K562 (cell line): ENCODE data around the gene SYT17. TPM values are rescaled to one million over a fixed set of nuclear protein-coding genes. Genes with fewer than 3 reads are reported as not detected.

Experiments used
- ATAC-seq: fragments of 200-7000 bp; cut with Tn5 transposase; 3 replicates; pipeline ENCODE4 v1.9.1; 2020; ENCODE audit warnings: moderate library complexity
- BruUV-seq: library from RNA; stranded (reverse); fragments of 400-500 nt; replicated peaks from 2 replicates; lab custom pipeline; 2021; lab: Mats Ljungman, UMichigan
- CTCF ChIA-PET: fragments of 300-600 bp; formaldehyde crosslinking; extraction: SDS; loops from one replicate; lab custom pipeline; 2021; ENCODE audit warnings: low intra/inter-chr PET ratio; lab: Yijun Ruan, JAX
- POLR2A ChIA-PET: fragments of 300-600, 350-650 bp; sonication (Branson Sonifier 250); formaldehyde crosslinking; extraction: SDS; loops from one replicate; lab custom pipeline; 2021; ENCODE audit warnings: antibody characterized with exemption, inconsistent platforms; lab: Yijun Ruan, JAX
- DNase-seq, 4 experiments: peaks; one replicate each; pipeline versions ENCODE4 v3.0.0 to v3.0.0-alpha.2; 2011 to 2018; ENCODE audit warnings: low spot score in 3 of 4, mixed read lengths in 3 of 4; ENCODE audit errors: extremely low read depth in 1 of 4
- FAIRE-seq: peaks from 2 replicates; lab custom pipeline; 2011; peaks lifted over from hg19 to GRCh38; lab: Jason Lieb, UNC
- H2AFZ ChIP-seq: 2 replicates; pipeline ENCODE4 v1.6.0; 2011; ENCODE audit warnings: low read depth, low read length, control low read depth, inconsistent platforms
- H3K27ac ChIP-seq: fragments of 200-600 bp; 3 replicates; pipeline ENCODE4 v1.8.0; 2011; ENCODE audit warnings: low read depth, mild to moderate bottlenecking, control low read depth, inconsistent platforms, low read length, moderate library complexity, mixed read lengths; ENCODE audit errors: extremely low read depth
- H3K27me3 ChIP-seq, 2 experiments: fragments of 300-600 bp in 1 of 2; 2 replicates in 1 of 2; 3 replicates in 1 of 2; pipeline versions ENCODE4 v1.6.0 to v1.8.0; 2011; ENCODE audit warnings: inconsistent platforms in 2 of 2, low read length in 2 of 2, mild to moderate bottlenecking in 1 of 2, mixed read lengths in 1 of 2, moderate library complexity in 1 of 2; ENCODE audit not compliant: control insufficient read depth in 2 of 2, insufficient read depth in 2 of 2
- H3K36me3 ChIP-seq: fragments of 300-600 bp; 3 replicates; pipeline ENCODE4 v1.8.0; 2011; ENCODE audit warnings: mild to moderate bottlenecking, low read length, inconsistent platforms; ENCODE audit not compliant: control insufficient read depth, insufficient read depth
- H3K4me1 ChIP-seq, 2 experiments: fragments of 200-600 bp in 1 of 2; replicated peaks in 1 of 2; 2 replicates in 1 of 2; 3 replicates in 1 of 2; pipeline versions ENCODE4 v1.5.1 to v1.8.0; 2011; ENCODE audit warnings: inconsistent platforms in 2 of 2, low read length in 2 of 2, mild to moderate bottlenecking in 1 of 2, mixed read lengths in 1 of 2, moderate library complexity in 1 of 2; ENCODE audit not compliant: control insufficient read depth in 2 of 2, insufficient read depth in 2 of 2
- H3K4me2 ChIP-seq: 2 replicates; pipeline ENCODE4 v1.6.1; 2011; ENCODE audit warnings: low read length, control low read depth, inconsistent platforms, mixed read lengths; ENCODE audit not compliant: insufficient read depth
- H3K4me3 ChIP-seq: fragments of 200-600 bp; sonication (generic), shearing (Covaris generic); 2 replicates; pipeline ENCODE4 v1.5.1; 2016; ENCODE audit warnings: control low read depth, inconsistent platforms
- H3K79me2 ChIP-seq: fragments of 200-600 bp; 3 replicates; pipeline ENCODE4 v1.8.0; 2011; ENCODE audit warnings: low read length, inconsistent platforms; ENCODE audit not compliant: control insufficient read depth, insufficient read depth
- H3K9ac ChIP-seq, 2 experiments: 2 replicates each; pipeline versions ENCODE4 v1.6.0 to v1.6.1; 2011; ENCODE audit warnings: low read depth in 2 of 2, low read length in 2 of 2, control low read depth in 1 of 2, inconsistent platforms in 1 of 2, mild to moderate bottlenecking in 1 of 2, mixed read lengths in 1 of 2; ENCODE audit not compliant: insufficient read depth in 1 of 2
- H3K9me1 ChIP-seq: one replicate; pipeline ENCODE4 v1.6.0; 2011; ENCODE audit warnings: inconsistent platforms, mild to moderate bottlenecking, low read length, moderate library complexity; ENCODE audit not compliant: control insufficient read depth, insufficient read depth
- H3K9me3 ChIP-seq: replicated peaks from 2 replicates; pipeline ENCODE4 v1.5.1; 2011; ENCODE audit warnings: low read depth, low read length, inconsistent platforms; ENCODE audit not compliant: control insufficient read depth, insufficient read depth
- H4K20me1 ChIP-seq: replicated peaks from 2 replicates; pipeline ENCODE4 v1.6.1; 2011; ENCODE audit warnings: low read length, inconsistent platforms, mixed read lengths; ENCODE audit not compliant: control insufficient read depth, insufficient read depth
- CBX8 ChIP-seq: fragments of 200-600 bp; sonication (generic); IDR thresholded peaks from 2 replicates; pipeline ENCODE4 v1.6.1; 2012; ENCODE audit warnings: borderline replicate concordance, mixed run types, low read depth, mild to moderate bottlenecking, moderate library complexity, mixed read lengths, low read length, control low read depth, inconsistent platforms; ENCODE audit not compliant: poor library complexity, severe bottlenecking; ENCODE audit errors: extremely low read depth
- HDAC3 ChIP-seq: fragments of 450-650 bp; IDR thresholded peaks from 2 replicates; pipeline ENCODE4 v1.6.1; 2018; ENCODE audit warnings: borderline replicate concordance, mild to moderate bottlenecking, moderate library complexity; ENCODE audit not compliant: partially characterized antibody
- KDM4B ChIP-seq, 2 experiments: fragments of 450-650 bp in 1 of 2; sonication (generic) in 1 of 2; IDR thresholded peaks; 2 replicates each; pipeline ENCODE4 v1.6.1; 2016 to 2017; ENCODE audit warnings: borderline replicate concordance in 2 of 2, antibody characterized with exemption in 1 of 2, low read depth in 1 of 2, mild to moderate bottlenecking in 1 of 2
- SMARCE1 ChIP-seq: fragments of 450-650 bp; IDR thresholded peaks from 2 replicates; pipeline ENCODE4 v1.7.1; 2016; ENCODE audit warnings: mild to moderate bottlenecking
- UBTF ChIP-seq, 2 experiments: IDR thresholded peaks; 2 replicates each; pipeline ENCODE4 v1.6.1; 2012; ENCODE audit warnings: improper control_type of control experiment in 2 of 2, low read depth in 2 of 2, low read length in 2 of 2, borderline replicate concordance in 1 of 2
- ZNF75A ChIP-seq: fragments of 450-650 bp; formaldehyde crosslinking; IDR thresholded peaks from 2 replicates; pipeline ENCODE4 v1.4.0; 2020; ENCODE audit warnings: mild to moderate bottlenecking
- WGBS: fragments of 100-300 bp; shearing (Covaris generic); methylation state at CpG from one replicate; pipeline ENCODE4 v1.1.6; 2016; ENCODE audit warnings: low coverage, mixed read lengths; ENCODE audit not compliant: insufficient coverage; ENCODE audit errors: missing lambda C conversion rate; 5-methylcytosine and 5-hydroxymethylcytosine counted together
- in situ Hi-C: fragments of 300-500 bp; cut with MboI; formaldehyde crosslinking; loops from 4 replicates; pipeline ENCODE4 v1.15.0; 2018; ENCODE audit warnings: inconsistent platforms, mixed read lengths
- intact Hi-C: fragments of 100-400 bp; cut with micrococcal nuclease; formaldehyde crosslinking; loops from 2 replicates; pipeline ENCODE4 v1.14.2; 2022
- polyA plus RNA-seq, 8 experiments: library from polyadenylated mRNA; depleted of rRNA in 4 of 8; stranded (reverse) in 5 of 8; unstranded in 3 of 8; fragments of >200 nt; fragmentation: Nextera tagmentation in 2 of 8; fragmentation: Illumina TruSeq in 1 of 8; extraction: Ambion mirVana in 2 of 8; extraction: Trizol in 1 of 8; gene quantifications; 2 replicates each; pipeline versions ENCODE4 v1.2.1 to v1.2.3, GENCODE V29; 2011 to 2014; ENCODE audit warnings: inconsistent platforms in 1 of 8, missing spikeins in 1 of 8
- total RNA-seq, 7 experiments: library from RNA; depleted of rRNA in 6 of 7; stranded (reverse); fragments of >200 nt in 6 of 7; fragmentation: Illumina TruSeq in 2 of 7; extraction: Trizol in 2 of 7; gene quantifications; 2 replicates each; pipeline versions ENCODE4 v1.2.1 to v1.2.3, GENCODE V29; 2011 to 2021; ENCODE audit warnings: low replicate concordance in 1 of 7

Gene SYT17
- total and polyA plus RNA-seq, 9 of the 15 experiments (the other 6 are each of a cell fraction or from before 2014, with no cell fraction given) = not detected

DNA sequence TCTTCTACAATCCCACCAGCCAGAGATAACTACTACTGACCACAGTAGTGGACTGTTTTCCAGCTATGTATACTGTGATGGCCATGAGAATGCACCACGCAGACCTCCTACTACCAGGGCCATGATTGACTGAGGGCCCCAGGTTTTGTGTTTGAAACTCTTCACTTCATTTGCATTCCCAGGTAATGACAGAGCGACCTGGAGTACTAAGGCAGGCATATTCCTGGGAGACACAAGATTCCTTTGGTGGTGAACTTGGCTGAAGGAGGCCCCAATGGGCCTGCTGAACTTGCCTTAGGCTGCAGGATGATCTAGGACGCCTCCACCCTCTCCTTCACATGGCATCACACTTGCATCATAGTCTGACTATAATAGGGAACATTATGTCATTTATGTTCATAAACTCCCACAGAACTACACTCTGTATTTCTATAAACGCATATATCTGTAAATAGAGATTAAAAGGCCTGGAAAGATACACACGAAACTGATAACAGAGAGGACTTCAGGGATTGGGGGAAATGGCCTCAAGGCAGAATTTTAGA, 147.9 kb downstream of the SYT17 start:
- WGBS = 0% methylated on average over 5 of the region's 5 CpGs
- Histone ChIP-seq H2AFZ (no peak overlapping the region), H3K79me2 (no peaks in the 10 kb centered on the region), H3K9ac (no peak overlapping the region), H3K27ac (no peak overlapping the region), H3K9me1 (no peaks in the 10 kb centered on the region), H3K4me1 (no peaks in the 10 kb centered on the region), H3K27me3 (peaks cover 0 to 6% of the 10 kb centered on the region in 2 experiments; a peak in 2 of 5 replicates), H3K4me2 (no peak overlapping the region), H4K20me1 (no peaks in the 10 kb centered on the region), H3K9me3 (no peaks in the 10 kb centered on the region), H3K4me3 (no peak overlapping the region), H3K36me3 (no peaks in the 10 kb centered on the region)
- ChIA-PET POLR2A (interaction anchor here (0.7 kb wide), 1 partner anchor 15 kb away, joined by 3 read pairs; no protein-coding TSS in a partner anchor), CTCF (no interaction called here)
- FAIRE-seq (no peak), DNase-seq (no peak), ATAC-seq (no peak)
- TF ChIP-seq ZNF75A (no peak), SMARCE1 (no peak), KDM4B (IDR thresholded peaks at IDR 0.05; ENCODE audit: borderline replicate concordance in 2 of 2, low read depth in 1 of 2) (no peak), HDAC3 (no peak), CBX8 (no peak), UBTF (IDR thresholded peaks at IDR 0.05; ENCODE audit: borderline replicate concordance in 1 of 2, low read depth in 2 of 2, low read length in 2 of 2) (no peak)
- intact Hi-C loops = no loop called here
- BruUV-seq = no TSS peak
- in situ Hi-C loops = no loop called here
